Stimulated activated CD8-positive, alpha-beta memory T cell treated with anti-CD3 and anti-CD28 coated beads, Interleukin-2, amount 100 ng/mL, for 1 hour (primary cell): ENCODE data around the gene ZBTB45.
"Not testable (repeated sequence)": the region's sequence is repeated elsewhere in the genome, so short reads cannot be mapped to it uniquely, and the experiment has no call there.

Experiments used
- DNase-seq, 2 donors: peaks; one replicate each; pipeline ENCODE4 v3.0.0-alpha.2; 2020; ENCODE audit warnings: low read depth in 2 of 2

ZBTB45 gene

DNA sequence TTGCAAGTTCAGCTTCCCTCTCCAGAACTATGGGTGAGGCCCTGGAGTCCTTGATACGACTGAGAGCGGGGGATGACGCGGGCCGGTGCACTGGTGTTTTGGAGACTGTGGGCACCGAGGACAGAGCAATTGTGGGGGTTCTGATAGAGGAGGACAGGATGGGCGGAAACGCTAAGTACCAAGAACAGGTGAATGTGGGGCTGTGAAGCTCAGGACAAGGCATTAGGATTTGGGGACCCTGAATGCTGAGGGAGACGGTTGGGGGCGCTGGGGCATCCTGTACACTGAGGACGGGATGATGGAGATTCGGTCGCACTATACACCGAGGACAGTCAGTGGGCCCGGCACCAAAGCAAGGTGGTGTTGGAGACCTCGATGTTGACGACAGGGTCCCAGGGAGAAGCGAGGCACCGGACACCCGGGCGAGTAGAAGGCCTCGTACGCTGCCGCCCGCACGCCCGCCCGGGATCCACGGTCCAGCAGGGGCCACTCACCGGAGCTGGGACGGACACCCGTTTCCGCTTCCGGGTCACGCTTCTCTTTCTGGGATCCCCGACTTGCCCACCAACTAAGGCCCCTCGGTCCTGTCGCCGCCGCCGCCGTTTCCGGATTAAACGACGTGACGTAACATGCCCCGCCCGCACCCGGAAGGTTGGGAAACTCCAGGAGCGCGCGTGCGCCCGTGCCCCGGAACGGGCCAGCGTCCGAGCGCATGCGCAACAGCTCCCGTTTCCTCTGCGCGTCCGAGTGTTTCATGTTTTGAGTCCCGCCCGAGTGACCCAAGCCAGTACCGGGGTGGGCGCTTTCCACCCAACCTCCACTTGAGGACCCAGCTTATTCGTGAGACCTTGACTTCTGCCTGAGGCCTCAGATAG is 35.1 kb upstream of the ZBTB45 start, which contains the start of gene CHMP2A:
CHMP2A (minus strand) TSS at position 612 of the 875 bp plus-strand sequence. CDS start 893 bp downstream, outside the sequence.
- DNase-seq: peak; percentile 96 to 98

DNA sequence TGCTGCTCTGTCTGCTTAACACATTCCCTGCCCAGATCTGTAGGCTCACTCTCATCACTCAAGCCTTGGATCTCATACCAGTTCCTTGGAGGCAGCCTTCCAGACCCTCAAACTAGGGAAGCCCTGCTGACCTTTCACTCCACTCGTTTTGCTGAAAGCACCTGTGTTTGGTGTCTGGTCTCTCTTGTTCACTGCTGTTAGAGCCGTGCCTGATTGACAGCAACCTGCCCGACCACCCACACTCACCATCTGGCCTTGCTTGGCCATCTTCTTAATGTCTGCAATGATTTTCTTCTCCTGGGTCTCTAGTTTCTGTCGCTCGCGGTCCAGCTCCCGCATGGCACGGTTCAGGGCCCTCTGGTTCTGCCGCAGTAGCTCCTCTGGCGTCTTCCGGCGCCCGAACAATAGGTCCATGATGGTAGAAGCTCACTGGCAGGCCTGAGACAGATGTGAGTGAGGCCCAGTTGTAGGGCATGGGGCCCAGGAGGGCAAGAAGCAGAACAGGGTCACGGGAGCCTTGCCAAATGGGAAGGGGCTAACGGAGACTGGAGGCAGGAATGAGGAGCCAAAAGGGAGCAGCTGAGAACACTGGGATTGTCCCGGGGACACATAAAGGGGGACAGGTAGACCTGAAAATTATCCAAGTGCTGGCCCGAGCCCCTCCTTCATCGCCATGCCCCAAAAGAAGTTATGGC is 34.3 kb upstream of the ZBTB45 start:
- DNase-seq: no peak

DNA sequence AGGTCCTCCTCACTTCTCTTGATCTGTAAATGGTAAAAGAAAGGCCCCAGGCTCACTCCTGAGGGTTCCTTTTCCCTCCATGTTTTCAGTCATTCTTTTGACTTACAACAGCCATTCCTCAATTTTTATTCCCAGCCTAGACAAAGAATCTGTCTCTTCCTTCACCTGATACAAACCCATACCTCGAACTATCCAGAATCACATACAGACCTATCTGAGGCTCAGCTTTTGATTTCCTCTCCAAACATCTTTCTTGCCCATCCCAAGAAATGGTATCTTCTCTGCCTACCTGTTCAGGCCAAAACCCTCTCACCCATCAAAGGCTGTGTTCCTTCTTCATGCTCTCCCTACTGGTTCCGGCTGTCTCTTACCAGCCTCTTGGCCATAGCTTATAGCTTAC is 33.0 kb upstream of the ZBTB45 start:
- no peak for DNase-seq

DNA sequence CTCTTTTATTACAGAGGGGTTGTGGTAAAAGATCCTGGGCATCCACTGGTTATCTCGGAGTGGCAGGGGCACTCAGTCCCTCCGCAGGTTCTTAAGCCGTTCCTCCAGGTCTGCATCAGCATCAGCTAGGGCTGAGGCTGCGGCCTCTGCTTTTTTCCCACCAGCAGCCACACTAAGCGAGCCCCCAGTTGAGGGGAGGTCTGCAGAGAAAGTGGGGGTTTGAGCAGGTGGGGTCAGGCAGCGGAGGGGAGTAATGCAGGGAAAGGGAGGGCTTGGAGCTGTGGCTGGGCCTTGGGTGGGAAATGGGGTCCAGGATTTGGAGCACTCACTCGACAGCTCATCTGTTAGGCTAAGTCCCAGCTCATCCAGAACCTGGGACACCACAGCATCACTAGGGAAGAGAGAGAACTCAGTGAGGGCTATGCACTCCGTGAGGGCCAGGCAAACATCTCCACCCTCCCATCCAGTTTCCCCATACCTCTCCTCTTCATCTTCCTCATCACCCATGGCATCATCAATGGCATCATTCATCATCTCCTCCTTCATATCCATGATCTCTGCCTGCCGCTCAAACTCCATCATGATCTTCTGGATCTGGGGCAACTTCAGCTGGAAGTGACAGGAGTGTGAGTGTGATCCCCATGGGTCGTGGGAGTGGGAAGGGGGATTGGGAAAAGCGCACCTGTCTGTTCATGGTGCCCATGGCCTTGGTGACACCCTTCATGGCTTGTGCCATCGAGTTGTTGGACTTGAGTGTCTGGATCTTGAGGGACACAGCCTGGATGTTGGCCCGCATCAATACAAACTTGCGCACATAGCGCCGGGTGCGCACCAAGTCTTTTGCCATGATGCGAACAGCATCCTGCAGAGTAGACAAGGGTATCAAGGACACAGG is 32.2 kb upstream of the ZBTB45 start:
- no peak for DNase-seq

DNA sequence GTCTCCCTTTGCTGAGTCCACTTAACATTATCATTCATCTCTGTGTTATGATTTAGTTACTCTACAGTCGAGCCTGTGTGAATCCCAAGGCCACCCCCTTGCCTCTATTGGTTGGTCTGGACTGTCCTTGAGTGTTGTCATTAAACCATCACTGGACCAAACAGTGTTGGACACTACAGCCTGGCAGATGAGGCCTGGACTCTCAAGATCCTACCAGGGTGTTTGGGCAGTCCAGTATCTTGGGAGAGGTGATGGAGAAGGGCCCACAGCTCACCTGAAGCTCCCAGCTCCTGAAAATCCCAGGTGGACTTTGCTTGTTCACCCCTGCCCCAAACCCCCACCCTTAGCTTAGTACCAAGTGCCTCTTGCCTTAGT is 31.5 kb upstream of the ZBTB45 start:
- DNase-seq: no peak

DNA sequence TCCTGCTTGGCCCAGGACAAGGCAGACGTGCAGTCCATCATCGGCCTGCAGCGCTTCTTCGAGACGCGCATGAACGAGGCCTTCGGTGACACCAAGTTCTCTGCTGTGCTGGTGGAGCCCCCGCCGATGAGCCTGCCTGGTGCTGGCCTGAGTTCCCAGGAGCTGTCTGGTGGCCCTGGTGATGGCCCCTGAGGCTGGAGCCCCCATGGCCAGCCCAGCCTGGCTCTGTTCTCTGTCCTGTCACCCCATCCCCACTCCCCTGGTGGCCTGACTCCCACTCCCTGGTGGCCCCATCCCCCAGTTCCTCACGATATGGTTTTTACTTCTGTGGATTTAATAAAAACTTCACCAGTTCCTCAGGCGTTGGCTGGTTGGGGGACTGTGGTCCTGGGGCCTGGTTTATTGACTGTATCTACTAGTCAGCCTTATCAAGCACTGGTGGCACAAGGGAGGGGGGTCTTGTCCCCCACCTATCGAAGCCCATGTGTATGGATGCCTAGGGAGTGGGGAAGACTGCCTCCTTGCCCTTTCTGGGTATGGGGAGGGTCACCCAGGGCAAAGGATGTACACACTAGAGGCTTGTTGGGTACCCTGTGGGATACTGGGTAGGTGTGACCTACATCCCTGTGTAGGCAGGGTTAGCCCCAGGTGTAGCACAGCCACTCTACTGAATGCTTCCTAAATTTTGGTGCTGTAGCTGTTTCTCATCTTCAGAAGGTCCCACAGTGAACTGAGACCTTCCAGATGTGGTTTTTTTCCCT is 30.9 kb upstream of the ZBTB45 start:
- DNase-seq: no peak

GRCh38 chr19:58549664-58550361 is 30.2 kb upstream of the ZBTB45 start:
- no peak for DNase-seq

GRCh38 chr19:58548859-58549663 is 29.5 kb upstream of the ZBTB45 start:
- DNase-seq: no peak

GRCh38 chr19:58547323-58548312 is 28.0 kb upstream of the ZBTB45 start:
- DNase-seq: no peak

DNA sequence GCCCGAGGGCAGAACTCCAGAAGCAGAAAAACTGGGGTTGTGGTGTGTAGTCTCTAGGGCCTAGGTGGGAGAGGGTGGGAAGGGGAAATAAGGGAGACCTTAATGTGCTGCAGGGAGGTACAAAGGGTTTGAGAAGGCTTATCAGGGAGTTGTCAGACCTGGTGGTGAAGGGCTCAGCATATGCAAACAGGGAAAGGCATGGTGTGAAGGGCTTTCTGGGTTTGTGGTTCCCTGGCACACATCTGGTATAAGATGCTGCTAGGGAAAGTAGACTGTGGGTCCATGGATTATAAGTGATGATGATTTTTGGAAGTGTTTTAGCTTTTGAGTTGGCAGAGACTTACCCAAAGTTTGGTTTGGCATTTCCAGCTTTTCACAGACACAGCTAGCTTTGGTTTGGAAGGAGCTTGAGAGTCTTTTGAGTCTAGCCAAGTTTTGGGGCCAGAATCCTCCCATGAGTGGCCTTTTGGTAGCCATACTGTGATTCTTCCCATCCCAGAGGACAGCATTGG is 26.5 kb upstream of the ZBTB45 start:
- DNase-seq: no peak

GRCh38 chr19:58545286-58546018 is 25.8 kb upstream of the ZBTB45 start:
- DNase-seq: no peak

GRCh38 chr19:58544591-58545285 is 25.1 kb upstream of the ZBTB45 start:
- peak in 1 of 2 donors; percentile 66 for DNase-seq

DNA sequence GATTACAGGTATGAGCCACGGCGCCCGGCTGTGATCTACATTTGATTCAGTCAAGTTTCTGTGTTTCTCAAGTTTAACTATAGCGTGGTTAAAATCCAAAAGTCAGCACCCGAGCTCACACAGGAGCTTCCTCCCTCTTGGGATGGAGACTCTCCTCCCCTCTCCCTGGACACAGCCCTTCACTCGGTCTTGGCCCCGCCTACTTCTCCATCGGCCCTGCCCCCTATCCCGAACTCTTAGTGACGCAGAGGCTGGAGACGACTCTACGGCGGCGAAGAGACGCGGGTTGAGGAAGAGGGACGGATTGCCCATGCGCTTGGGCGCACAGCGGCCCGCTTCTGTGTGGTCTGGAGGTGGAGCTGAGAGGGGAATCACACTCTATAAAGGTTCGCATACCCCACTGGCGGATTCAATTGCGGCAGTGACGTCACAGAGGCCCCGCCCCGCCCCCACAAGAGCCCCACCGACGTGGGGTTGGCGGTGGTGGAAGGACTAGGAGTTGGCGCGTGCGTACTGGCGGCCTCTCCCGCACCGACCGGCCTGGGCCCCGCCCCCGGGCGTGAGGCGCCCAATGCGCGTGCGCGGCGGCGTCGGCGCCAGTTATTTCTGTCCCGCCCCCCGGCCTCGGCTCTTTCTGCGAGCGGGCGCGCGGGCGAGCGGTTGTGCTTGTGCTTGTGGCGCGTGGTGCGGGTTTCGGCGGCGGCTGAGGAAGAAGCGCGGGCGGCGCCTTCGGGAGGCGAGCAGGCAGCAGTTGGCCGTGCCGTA is 24.4 kb upstream of the ZBTB45 start, which contains the start of gene TRIM28:
TRIM28 (plus strand) TSS at position 239 of the 765 bp plus-strand sequence. CDS start 694 bp downstream, outside the sequence.
- DNase-seq: peak; percentile 100

DNA sequence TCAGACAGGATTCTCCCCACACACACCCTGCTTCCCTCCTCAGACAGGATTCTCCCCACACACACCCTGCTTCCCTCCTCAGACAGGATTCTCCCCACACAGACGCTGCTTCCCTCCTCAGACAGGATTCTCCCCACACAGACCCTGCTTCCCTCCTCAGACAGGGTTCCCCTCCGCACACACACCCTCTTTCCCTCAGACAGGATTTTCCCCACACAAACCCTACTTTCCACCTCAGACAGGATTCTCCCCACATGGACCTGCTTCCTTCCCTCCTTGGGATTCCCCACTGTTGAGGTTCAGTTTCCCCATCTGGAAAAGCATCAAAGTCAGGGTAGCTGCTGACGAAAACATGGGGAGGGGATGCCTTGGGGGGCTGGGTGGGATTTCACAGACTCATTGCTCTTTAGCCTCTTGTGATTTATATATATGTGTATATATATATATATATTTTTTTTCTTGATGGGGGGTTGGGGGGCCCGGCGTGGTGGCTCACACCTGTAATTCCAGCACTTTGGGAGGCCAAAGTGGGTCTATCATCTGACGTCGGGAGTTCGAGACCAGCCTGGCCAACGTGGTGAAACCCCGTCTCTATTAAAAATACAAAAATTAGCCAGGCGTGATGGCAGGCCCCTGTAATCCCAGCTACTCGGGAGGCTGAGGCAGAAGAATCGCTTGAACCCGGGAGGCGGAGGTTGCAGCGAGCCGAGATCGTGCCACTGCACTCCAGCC is 23.2 kb upstream of the ZBTB45 start:
- DNase-seq: not testable (repeated sequence)

DNA sequence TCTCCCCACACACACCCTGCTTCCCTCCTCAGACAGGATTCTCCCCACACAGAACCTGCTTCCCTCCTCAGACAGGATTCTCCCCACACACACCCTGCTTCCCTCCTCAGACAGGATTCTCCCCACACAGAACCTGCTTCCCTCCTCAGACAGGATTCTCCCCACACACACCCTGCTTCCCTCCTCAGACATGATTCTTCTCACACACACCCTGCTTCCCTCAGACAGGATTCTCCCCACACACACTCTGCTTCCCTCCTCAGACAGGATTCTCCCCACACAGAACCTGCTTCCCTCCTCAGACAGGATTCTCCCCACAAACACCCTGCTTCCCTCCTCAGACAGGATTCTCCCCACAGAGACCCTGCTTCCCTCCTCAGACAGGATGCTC is 19.6 kb upstream of the ZBTB45 start:
- DNase-seq: not testable (repeated sequence)
